ENCODE data around the gene PPFIBP2. TPM values are rescaled to one million over a fixed set of nuclear protein-coding genes. Genes with fewer than 3 reads are reported as not detected.

The PPFIBP2 gene
- total and polyA plus RNA-seq, 2 donors (not counting 1 experiment from before 2014, with no cell fraction given), result 22.3 to 175 TPM

DNA sequence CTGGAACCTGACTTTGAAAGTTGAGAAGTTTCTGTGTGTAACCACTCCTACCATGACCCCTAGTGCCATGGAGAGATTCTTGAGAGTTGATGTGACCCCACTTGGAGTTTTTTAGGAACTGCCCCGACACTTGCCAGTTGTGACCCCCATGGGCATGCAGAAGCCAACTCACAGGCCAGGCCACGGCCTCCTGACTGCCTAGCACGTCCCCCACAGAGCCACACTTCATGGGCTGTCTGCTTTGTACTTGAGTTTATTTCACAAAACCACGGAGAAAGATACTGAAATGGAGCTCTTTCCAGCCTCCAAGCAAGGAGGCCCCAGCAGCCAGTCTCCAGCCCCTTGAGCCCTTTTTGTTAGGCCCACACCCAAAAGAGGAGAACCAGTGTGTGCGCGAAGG is 151.1 kb downstream of the PPFIBP2 start:
- no peak for ATAC-seq (ENCODE audit: low read depth)
- CTCF ChIA-PET, result interaction anchor here (0.8 to 5.6 kb wide), 32 partner anchors 8 to 567 kb away, joined by 3 to 53 read pairs (median 4); partner anchors contain the start of genes OLFML1 and PPFIBP2
- no peaks in the 10 kb centered on the region for H3K27me3 Mint-ChIP-seq
- no peaks in the 10 kb centered on the region for H3K36me3 ChIP-seq (replicated peaks in 1 of 2; ENCODE audit: control extremely low read depth in 1 of 2, control insufficient read depth in 1 of 2, extremely low read depth in 1 of 2, insufficient read depth in 2 of 2, low read length in 1 of 2)
- H4K20me1 ChIP-seq (ENCODE audit: control insufficient read depth, insufficient read depth, low read length, poor library complexity, severe bottlenecking), result no peaks in the 10 kb centered on the region
- 80% methylated on average over 6 of the region's 6 CpGs for WGBS (ENCODE audit: insufficient coverage)
- TF ChIP-seq, protein P1, sequence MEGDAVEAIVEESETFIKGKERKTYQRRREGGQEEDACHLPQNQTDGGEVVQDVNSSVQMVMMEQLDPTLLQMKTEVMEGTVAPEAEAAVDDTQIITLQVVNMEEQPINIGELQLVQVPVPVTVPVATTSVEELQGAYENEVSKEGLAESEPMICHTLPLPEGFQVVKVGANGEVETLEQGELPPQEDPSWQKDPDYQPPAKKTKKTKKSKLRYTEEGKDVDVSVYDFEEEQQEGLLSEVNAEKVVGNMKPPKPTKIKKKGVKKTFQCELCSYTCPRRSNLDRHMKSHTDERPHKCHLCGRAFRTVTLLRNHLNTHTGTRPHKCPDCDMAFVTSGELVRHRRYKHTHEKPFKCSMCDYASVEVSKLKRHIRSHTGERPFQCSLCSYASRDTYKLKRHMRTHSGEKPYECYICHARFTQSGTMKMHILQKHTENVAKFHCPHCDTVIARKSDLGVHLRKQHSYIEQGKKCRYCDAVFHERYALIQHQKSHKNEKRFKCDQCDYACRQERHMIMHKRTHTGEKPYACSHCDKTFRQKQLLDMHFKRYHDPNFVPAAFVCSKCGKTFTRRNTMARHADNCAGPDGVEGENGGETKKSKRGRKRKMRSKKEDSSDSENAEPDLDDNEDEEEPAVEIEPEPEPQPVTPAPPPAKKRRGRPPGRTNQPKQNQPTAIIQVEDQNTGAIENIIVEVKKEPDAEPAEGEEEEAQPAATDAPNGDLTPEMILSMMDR (IDR thresholded peaks at IDR 0.05), result no peak
- TF ChIP-seq EZH2 (IDR thresholded peaks at IDR 0.05; ENCODE audit: borderline replicate concordance, insufficient read depth, low read depth, low read length, poor library complexity, severe bottlenecking), result no peak
- H3K4me3 ChIP-seq (ENCODE audit: control extremely low read depth in 1 of 5, extremely low read depth in 1 of 5, insufficient read depth in 1 of 5, low read depth in 2 of 5, low read length in 4 of 5), result no peak overlapping the region
- no peak overlapping the region for H3K9ac ChIP-seq (ENCODE audit: low read length)
- no peak overlapping the region for H3K27ac ChIP-seq (ENCODE audit: low read length in 2 of 2)
- peaks cover 0 to 8% of the 10 kb centered on the region in 2 donors for H3K4me1 ChIP-seq (ENCODE audit: control insufficient read depth in 2 of 2, insufficient read depth in 2 of 2, low read length in 2 of 2)
- H2AFZ ChIP-seq (ENCODE audit: insufficient read depth, low read depth, low read length, poor library complexity, severe bottlenecking), result no peak overlapping the region
- POLR2A ChIA-PET, result no interaction called here
- no peak for DNase-seq
- H3K79me2 ChIP-seq (ENCODE audit: control insufficient read depth, insufficient read depth, low read length), result no peaks in the 10 kb centered on the region
- H3K27me3 ChIP-seq (replicated peaks in 1 of 4; ENCODE audit: control extremely low read depth in 1 of 4, control insufficient read depth in 3 of 4, insufficient read depth in 4 of 4, low read length in 3 of 4), result no peaks in the 10 kb centered on the region
- no peak overlapping the region for H3K4me2 ChIP-seq (replicated peaks; ENCODE audit: low read depth, low read length, poor library complexity, severe bottlenecking)
- H3K27ac Mint-ChIP-seq, result no peak overlapping the region
- no peaks in the 10 kb centered on the region for H3K9me3 Mint-ChIP-seq (ENCODE audit: insufficient read depth)
- no peak overlapping the region for H3K4me3 Mint-ChIP-seq
- peaks cover 4% of the 10 kb centered on the region for H3K4me1 Mint-ChIP-seq
- intact Hi-C loops (cut with micrococcal nuclease), result loop anchor here (1.0 to 2.0 kb wide), 5 partner anchors 152 to 567 kb away; partner anchors contain the start of gene PPFIBP2
- H3K9me3 ChIP-seq (ENCODE audit: control extremely low read depth in 1 of 3, control insufficient read depth in 2 of 3, insufficient read depth in 1 of 3, low read length in 2 of 3), result no peaks in the 10 kb centered on the region

DNA sequence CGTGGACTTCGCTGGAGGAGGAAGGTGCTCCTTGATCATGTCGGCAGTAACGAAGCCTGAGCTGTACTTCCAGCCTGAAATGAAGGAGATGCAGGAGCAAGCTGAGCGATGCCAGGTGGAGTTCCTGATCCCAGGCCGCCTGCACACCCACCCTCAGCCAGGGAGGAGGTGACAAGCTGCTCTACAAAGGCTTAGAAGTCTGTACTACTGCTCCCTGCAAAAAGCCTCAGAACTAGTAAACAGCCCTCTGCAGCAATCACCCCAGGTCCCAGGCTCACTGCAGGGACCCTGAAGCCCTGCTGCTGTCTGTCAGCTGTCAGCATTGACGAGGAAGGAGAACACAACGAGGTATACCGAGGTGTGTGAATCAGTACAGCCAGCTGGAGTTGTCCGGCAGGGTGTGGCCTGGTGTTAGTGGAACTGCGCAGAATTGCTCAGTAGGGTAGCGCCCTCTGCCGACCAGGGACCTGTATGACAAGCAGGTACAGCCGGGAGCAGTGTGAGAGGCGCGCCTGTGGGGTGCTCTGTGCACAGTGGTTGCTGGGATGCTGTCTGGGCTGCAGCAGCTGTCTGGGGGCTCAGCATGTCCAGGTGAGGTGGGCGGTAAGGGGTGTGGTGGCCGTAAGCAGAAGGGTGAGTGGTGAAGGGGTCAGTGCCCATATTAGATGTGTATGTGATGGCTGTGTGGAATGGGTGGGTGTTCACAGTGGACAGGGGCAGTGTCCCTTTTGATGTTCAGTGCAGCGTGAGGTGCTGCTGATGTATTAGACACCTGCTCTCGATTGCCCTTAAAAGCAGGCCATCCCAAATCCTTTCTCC is 151.9 kb downstream of the PPFIBP2 start:
- no peak overlapping the region for H3K27ac Mint-ChIP-seq
- ATAC-seq (ENCODE audit: low read depth), result peak; percentile 100
- Histone ChIP-seq H3K4me3 (ENCODE audit: control extremely low read depth in 1 of 5, extremely low read depth in 1 of 5, insufficient read depth in 1 of 5, low read depth in 2 of 5, low read length in 4 of 5) (no peak overlapping the region), H3K9me3 (ENCODE audit: control extremely low read depth in 1 of 3, control insufficient read depth in 2 of 3, insufficient read depth in 1 of 3, low read length in 2 of 3) (no peaks in the 10 kb centered on the region), H3K27ac (ENCODE audit: low read length in 2 of 2) (no peak overlapping the region), H2AFZ (ENCODE audit: insufficient read depth, low read depth, low read length, poor library complexity, severe bottlenecking) (no peak overlapping the region), H3K36me3 (replicated peaks in 1 of 2; ENCODE audit: control extremely low read depth in 1 of 2, control insufficient read depth in 1 of 2, extremely low read depth in 1 of 2, insufficient read depth in 2 of 2, low read length in 1 of 2) (no peaks in the 10 kb centered on the region), H3K27me3 (replicated peaks in 1 of 4; ENCODE audit: control extremely low read depth in 1 of 4, control insufficient read depth in 3 of 4, insufficient read depth in 4 of 4, low read length in 3 of 4) (no peaks in the 10 kb centered on the region), H3K4me1 (ENCODE audit: control insufficient read depth in 2 of 2, insufficient read depth in 2 of 2, low read length in 2 of 2) (peaks cover 0 to 8% of the 10 kb centered on the region in 2 donors), H3K9ac (ENCODE audit: low read length) (no peak overlapping the region), H3K4me2 (replicated peaks; ENCODE audit: low read depth, low read length, poor library complexity, severe bottlenecking) (no peak overlapping the region), H4K20me1 (ENCODE audit: control insufficient read depth, insufficient read depth, low read length, poor library complexity, severe bottlenecking) (no peaks in the 10 kb centered on the region), H3K79me2 (ENCODE audit: control insufficient read depth, insufficient read depth, low read length) (no peaks in the 10 kb centered on the region)
- no peaks in the 10 kb centered on the region for H3K27me3 Mint-ChIP-seq
- TF ChIP-seq EZH2 (IDR thresholded peaks at IDR 0.05; ENCODE audit: borderline replicate concordance, insufficient read depth, low read depth, low read length, poor library complexity, severe bottlenecking), result no peak
- TF ChIP-seq, protein P1 (IDR thresholded peaks at IDR 0.05), result peak; percentile 94
- POLR2A ChIA-PET, result no interaction called here
- intact Hi-C loops (cut with micrococcal nuclease), result loop anchor here (1.0 to 2.0 kb wide), 5 partner anchors 152 to 567 kb away; partner anchors contain the start of gene PPFIBP2
- no peaks in the 10 kb centered on the region for H3K9me3 Mint-ChIP-seq (ENCODE audit: insufficient read depth)
- H3K4me3 Mint-ChIP-seq, result no peak overlapping the region
- WGBS (ENCODE audit: insufficient coverage), result 58% methylated on average over 20 of the region's 20 CpGs
- peak; percentile 81 for DNase-seq
- H3K4me1 Mint-ChIP-seq, result peaks cover 4% of the 10 kb centered on the region
- CTCF ChIA-PET, result interaction anchor here (0.5 to 5.6 kb wide), 43 partner anchors 9 to 854 kb away, joined by 3 to 53 read pairs (median 4); partner anchors contain the start of genes OLFML1 and PPFIBP2

Measured in B cell (primary cell).